Activated T-cell treated with anti-CD3 and anti-CD28 coated beads for 24 hours (primary cell): ENCODE data around the gene NFIX.

Experiments
- DNase-seq: peaks from one replicate; pipeline ENCODE4 v3.0.0-alpha.2; 2020; ENCODE audit warnings: low read depth

NFIX gene

DNA sequence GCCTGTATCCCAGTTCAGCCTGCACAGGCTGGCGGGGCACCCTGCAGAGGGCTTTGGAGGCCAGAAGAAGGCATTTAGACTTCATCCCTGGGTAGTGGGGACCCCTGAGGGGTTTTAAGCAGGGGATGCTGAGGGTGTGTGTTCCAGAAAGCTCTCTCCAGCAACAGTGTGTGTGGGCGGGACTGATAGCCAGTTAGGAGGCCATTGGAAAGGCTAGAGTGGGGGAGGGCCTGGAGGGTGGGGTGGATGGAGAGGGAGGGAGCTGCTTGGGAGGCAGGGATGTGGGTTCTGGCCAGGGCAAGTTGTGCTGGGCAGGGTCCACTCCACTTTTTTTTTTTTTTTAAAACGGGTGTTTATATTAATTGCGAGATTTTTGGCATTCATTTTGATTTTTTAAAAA, 79.1 kb downstream of the NFIX start:
- DNase-seq, result no peak

- no peak for DNase-seq
Observed at GRCh38 chr19:13076320-13076719, 81.0 kb downstream of the NFIX start.

DNA sequence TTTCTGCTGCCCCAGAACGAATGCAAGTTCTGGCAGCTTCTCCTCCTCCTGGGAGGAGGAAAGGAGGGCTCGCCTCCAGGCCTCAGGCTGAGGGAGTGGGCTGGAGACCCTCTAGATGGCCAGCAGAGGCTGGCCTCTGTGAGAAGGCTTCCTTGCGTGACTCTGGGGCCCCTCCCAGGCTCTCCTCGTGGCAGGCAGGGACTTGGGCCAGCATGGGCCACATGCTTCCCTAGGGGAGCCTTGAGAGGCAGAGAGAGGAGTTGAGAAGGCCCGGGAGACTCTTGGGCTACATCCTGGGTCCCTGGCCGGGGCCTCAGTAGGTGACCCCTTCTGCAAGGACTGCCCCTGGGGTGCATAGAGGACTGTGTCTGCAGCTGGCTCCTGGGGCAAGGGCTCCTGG, 81.5 kb downstream of the NFIX start:
- DNase-seq, result no peak

DNA sequence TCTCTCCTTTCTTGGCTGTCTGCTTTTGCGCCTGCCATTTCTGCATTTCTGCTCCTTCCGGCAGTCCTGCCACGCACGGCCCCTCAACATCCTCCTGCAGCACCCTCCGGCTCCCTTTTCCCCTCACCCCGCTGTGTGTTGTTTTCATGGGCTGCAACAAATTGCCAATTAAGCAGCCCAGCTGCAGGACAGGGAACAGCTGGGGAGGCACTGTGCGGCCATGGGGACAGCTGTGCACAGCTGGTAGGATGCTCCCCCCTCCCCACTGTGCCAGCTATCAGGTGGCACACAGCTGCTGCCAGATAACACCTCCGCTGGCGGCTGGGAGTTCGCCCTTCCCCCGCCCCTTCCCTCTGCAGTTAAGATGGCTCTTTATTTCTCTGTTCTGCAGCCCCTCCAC, 82.0 kb downstream of the NFIX start:
- no peak for DNase-seq

DNA sequence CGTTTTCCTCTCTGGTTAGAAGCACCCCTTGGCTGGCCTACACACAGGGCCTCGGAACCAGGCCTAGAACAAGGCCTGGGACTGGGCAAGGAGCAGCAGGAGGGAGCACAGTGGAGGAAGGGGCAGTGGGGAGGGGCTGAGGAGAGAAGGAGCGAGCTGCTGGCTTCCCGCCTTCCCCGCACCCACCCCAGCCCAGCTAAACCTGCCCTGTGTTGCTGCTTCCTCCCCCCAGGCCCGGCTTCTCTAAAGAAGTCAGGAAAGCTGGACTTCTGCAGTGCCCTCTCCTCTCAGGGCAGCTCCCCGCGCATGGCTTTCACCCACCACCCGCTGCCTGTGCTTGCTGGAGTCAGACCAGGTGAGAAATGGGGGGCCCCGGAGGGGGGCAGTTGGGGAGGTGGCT, 83.1 kb downstream of the NFIX start:
- DNase-seq, result no peak

DNA sequence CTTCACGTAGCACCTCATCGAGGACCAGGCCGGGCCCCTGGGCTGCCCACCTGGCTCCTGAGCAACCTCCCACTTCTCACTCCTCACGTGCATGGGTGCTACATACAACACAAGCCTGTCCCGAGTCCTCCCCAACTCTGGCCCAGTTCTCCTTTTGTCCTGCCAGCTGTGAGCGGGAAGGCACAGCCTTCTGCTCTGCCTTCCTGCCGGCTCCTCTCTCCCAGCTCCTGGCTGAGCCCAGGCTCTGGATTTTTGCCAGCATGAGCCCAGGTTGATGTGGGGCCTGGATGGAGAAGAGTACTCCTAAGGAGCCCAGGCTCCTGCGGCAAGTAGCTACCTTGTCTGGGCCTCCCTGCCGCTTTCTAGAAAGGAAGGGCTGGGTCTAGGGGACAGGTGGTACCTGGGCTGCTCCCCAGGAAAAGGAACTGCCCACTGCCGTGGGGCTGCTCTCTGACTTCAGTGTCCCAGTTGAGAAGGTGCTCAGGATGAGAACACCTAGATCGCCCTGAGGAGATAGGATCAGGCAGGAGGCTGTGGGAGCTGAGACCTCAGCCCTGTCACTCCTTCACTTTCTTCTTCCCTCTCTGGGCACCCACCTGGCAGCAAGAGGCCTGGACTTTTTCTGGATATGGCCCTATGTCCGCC, 83.7 kb downstream of the NFIX start:
- no peak for DNase-seq

- no peak for DNase-seq
Observed at GRCh38 chr19:13079542-13079986, 84.3 kb downstream of the NFIX start.

- no peak for DNase-seq
Observed at GRCh38 chr19:13082192-13083007, 87.1 kb downstream of the NFIX start.

- DNase-seq, result no peak
Observed at GRCh38 chr19:13083008-13083404, 87.7 kb downstream of the NFIX start.

GRCh38 chr19:13083627-13084026, 88.4 kb downstream of the NFIX start:
- DNase-seq, result no peak

- no peak for DNase-seq
Observed at GRCh38 chr19:13085666-13086065, 90.4 kb downstream of the NFIX start.

DNA sequence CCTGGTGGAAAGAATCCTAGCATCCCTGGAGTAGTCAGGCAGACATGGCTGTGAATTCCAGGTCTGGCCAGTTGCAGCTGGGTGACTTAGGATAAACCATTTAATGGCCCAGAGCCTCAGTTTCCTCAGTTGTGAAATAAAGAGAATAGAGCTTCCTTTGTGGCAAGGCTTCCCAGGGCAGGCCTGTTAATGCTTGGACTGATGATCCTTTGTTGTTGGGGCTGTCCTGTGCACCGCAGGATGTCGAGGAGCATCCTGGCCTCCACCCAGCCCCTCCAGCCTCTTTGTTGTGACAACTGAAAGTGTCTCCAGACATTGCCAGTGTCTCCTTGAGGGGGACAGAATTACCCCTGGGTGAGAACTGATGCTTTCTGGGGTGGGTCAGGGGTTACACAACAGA, 91.1 kb downstream of the NFIX start:
- DNase-seq, result no peak

GRCh38 chr19:13087295-13087694, 92.0 kb downstream of the NFIX start:
- DNase-seq, result no peak

- no peak for DNase-seq
Observed at GRCh38 chr19:13087795-13088537, 92.7 kb downstream of the NFIX start.

GRCh38 chr19:13089139-13089856, 94.0 kb downstream of the NFIX start:
- DNase-seq, result no peak

GRCh38 chr19:13089857-13090507, 94.7 kb downstream of the NFIX start:
- no peak for DNase-seq

DNA sequence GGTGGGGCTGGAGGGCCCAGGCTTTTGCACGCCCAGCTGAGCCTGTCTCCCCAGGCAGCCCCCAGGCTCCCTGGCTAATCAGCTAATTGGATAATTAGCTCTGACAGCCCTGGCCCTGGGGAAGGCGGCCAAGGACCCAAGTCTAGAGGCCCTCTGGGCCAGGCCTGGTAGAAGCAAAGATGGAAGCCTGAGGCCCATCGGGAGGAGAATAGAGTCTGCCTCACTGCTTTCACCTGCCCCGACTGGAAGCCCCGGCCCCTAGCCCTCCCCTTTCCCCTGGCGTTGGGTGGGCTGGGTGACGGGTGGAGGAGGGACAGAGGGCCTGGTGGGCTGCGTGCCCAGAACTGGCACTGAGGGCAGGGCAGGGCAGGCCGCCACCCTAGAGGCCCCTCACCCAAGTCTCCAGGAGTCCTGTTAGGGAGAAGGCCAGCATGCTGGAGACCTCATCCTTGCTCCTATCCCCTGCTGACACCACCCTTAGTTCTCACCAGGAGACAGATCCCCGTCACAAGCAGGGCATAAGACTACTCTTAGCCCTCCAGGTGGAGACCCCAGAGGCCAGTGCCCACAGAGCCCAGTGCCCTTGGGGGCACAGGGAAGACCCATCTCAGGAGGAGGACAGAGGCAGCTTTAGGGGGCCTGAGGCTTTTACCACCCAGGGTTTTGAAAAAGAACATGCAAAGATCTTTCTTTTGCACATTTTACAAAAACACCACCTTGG, 95.4 kb downstream of the NFIX start:
- no peak for DNase-seq

- no peak for DNase-seq
Observed at GRCh38 chr19:13091400-13092157, 96.3 kb downstream of the NFIX start.

DNA sequence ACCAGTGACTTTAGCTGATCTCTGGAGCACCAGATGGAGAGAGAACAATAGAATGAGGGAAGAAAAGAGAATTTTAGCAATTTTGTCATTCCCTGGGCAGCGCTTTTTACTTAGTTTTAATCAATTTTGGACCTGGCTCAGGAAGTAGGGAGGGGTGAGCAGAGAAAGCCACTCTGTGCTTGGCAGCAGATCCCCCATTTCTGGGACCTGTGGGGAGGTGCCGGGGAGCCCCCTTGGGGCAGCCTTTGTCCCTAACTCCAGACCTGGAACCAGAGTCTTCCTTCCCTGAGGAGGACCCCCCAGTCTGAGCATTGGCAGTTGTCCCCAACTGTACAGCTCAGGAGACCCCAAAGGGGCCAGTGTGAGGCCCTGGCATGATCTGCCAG, 96.9 kb downstream of the NFIX start:
- DNase-seq, result no peak

GRCh38 chr19:13092606-13093235, 97.4 kb downstream of the NFIX start:
- DNase-seq, result no peak
